HG03175 (cell line): ENCODE data around the gene RIPOR3.

Source experiments
- ATAC-seq: cut with Tn5 transposase; IDR thresholded peaks from one replicate; pipeline ENCODE4 v1.9.1; 2021; ENCODE audit warnings: mild to moderate bottlenecking, moderate library complexity; ENCODE audit not compliant: unreplicated experiment

The RIPOR3 gene

DNA sequence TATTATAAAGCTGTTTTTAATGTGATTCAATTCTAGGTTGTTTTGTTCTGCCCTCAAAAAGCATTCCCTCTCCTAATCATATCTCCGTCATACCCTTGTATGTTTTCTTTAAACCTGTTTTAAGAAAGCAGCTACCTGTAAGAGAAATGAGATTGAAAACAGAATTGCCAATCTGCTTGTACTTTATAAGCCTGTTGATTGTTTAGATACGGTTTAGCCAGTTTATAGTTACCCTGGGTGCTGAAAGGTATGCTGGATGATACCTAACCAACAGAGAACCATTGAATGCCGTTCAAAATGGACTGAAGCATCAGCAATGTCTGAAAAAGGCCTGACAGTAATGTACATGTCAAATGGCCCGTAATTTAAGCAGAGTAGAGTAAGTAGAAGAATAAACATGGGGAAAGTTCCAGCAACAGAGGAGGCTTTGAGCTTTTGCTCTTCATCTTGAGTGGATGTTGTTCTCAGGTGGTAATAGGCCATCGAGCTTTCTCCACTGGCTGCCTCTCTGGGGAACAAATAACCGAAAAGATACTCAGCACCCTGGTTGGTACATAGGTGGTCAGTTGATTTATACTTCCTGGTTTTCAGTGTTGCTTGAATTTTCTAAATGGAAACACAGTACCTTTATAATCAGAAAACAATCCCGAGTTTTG lies 153.7 kb downstream of the RIPOR3 start:
- ATAC-seq, result no peak

DNA sequence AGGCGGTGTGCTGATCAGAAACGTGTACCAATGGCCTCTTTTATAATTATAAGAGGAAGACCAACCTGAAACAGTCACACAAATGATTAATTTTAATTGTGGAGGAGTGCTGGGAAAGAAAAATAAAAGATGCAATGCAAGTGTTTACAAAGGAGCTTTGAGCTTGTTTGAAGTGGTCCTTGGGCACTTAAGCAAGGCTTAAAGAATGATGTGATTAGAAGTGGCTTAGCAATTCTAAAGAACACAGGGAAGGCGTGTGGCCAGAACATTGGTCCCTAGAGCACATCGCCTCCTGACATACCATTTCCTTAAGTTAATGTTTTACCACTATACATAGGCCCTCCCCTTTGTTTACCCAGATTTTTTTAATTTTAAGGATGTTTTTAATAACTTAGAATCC lies 155.0 kb downstream of the RIPOR3 start:
- no peak for ATAC-seq
